SK-N-MC (cell line): ENCODE measurements around the gene NLRX1.

Experiments used
- EZH2 ChIP-seq: fragments of 200-600 bp; sonication (generic); IDR thresholded peaks from one replicate; pipeline ENCODE4 v1.6.1; 2017; ENCODE audit warnings: antibody characterized with exemption
- POLR2AphosphoS5 ChIP-seq: IDR thresholded peaks from 2 replicates; pipeline ENCODE4 v1.6.1; 2012; ENCODE audit warnings: mild to moderate bottlenecking, low read depth, low read length, borderline replicate concordance

DNA sequence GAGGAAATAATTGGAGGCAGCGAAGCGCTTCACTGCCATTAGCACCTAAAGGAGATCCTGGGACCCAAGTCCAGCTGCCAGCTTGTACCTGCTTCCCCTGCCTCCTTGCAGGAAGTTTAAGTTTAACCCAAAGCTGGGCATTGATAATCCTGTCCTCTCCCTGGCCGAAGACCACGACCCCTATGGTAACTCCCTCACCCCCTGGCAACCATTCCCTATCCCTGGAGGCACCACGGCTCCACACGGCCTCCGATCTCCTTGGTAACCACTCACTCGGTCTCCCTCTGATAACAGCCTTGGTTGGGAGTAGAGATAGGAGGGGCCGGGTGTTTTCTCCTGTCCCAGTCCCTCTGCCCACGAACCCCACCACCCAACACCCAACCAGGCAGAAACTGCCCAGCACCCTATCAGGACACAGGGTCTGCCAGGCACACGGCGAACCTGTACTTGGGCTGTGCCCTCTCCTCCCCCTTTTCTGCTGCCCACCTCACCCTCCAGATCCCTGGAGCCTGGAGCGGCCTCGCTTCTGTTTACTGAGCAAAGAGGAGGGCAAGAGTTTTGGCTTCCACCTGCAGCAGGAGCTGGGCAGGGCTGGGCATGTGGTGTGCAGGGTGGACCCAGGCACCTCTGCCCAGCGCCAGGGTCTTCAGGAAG is 17.6 kb downstream of the NLRX1 start:
- TF ChIP-seq POLR2AphosphoS5 (no peak), EZH2 (no peak)
